ENCODE measurements around the gene SORL1-AS1.

The SORL1-AS1 gene

GRCh38 chr11:121456816-121457431 lies 4.2 kb upstream of the SORL1-AS1 start:
- no peak for FAIRE-seq
- TF ChIP-seq TAF1 (IDR thresholded peaks at IDR 0.05; ENCODE audit: low read depth, low read length): no peak
- no peak for TF ChIP-seq POU2F2 (IDR thresholded peaks at IDR 0.05; ENCODE audit: low read depth, low read length)
- no peak for TF ChIP-seq SPI1 (IDR thresholded peaks at IDR 0.05; ENCODE audit: low read depth, low read length)
- no peak for TF ChIP-seq POLR2A (IDR thresholded peaks at IDR 0.05; ENCODE audit: low read depth, low read length)
- no peak for TF ChIP-seq POLR2AphosphoS5 (IDR thresholded peaks at IDR 0.05; ENCODE audit: low read depth, low read length)
- no peak for TF ChIP-seq PAX5 (IDR thresholded peaks at IDR 0.05; ENCODE audit: insufficient read depth, low read length, severe bottlenecking)
- DNase-seq (ENCODE audit: insufficient read length, low spot score): no peak

- FAIRE-seq: peak; percentile 83
- no peak for TF ChIP-seq TAF1 (IDR thresholded peaks at IDR 0.05; ENCODE audit: low read depth, low read length)
- no peak for DNase-seq (ENCODE audit: insufficient read length, low spot score)
These were observed 3.4 kb upstream of the SORL1-AS1 start for GRCh38 chr11:121456151-121456550.

GRCh38 chr11:121455115-121455514 lies 2.3 kb upstream of the SORL1-AS1 start:
- no peak for TF ChIP-seq PAX5 (IDR thresholded peaks at IDR 0.05; ENCODE audit: insufficient read depth, low read length, severe bottlenecking)
- TF ChIP-seq POLR2AphosphoS5 (IDR thresholded peaks at IDR 0.05; ENCODE audit: low read depth, low read length): no peak
- no peak for TF ChIP-seq POLR2A (IDR thresholded peaks at IDR 0.05; ENCODE audit: low read depth, low read length)
- no peak for DNase-seq (ENCODE audit: insufficient read length, low spot score)
- no peak for FAIRE-seq

GRCh38 chr11:121453589-121454299 lies 977 bp upstream of the SORL1-AS1 start:
- peak; percentile 84 for FAIRE-seq

GRCh38 chr11:121451986-121452608 lies 670 bp downstream of the SORL1-AS1 start, which contains the start of gene SORL1:
Gene SORL1 (plus strand): TSS chr11:121452314. CDS start chr11:121452332, 18 bp downstream.
- no peak for TF ChIP-seq SPI1 (IDR thresholded peaks at IDR 0.05; ENCODE audit: low read depth, low read length)
- TF ChIP-seq POU2F2 (IDR thresholded peaks at IDR 0.05; ENCODE audit: low read depth, low read length): peak; percentile 8; the same call in 1 of the 2 replicates
- TF ChIP-seq TAF1 (IDR thresholded peaks at IDR 0.05; ENCODE audit: low read depth, low read length): peak; percentile 79
- TF ChIP-seq POLR2AphosphoS5 (IDR thresholded peaks at IDR 0.05; ENCODE audit: low read depth, low read length): peak; percentile 57; the same call in 1 of the 2 replicates
- no peak for TF ChIP-seq PAX5 (IDR thresholded peaks at IDR 0.05; ENCODE audit: insufficient read depth, low read length, severe bottlenecking)
- peak; percentile 77 for TF ChIP-seq POLR2A (IDR thresholded peaks at IDR 0.05; ENCODE audit: low read depth, low read length)
- DNase-seq (ENCODE audit: insufficient read length, low spot score) (peak; percentile 52), FAIRE-seq (peak; percentile 98)

More at GRCh38 chr11:121453589-121454299, 977 bp upstream of the SORL1-AS1 start:
- no peak for DNase-seq (ENCODE audit: insufficient read length, low spot score)
- peak; percentile 33; the same call in 1 of the 2 replicates for TF ChIP-seq POLR2AphosphoS5 (IDR thresholded peaks at IDR 0.05; ENCODE audit: low read depth, low read length)
- peak; percentile 34; the same call in 1 of the 2 replicates for TF ChIP-seq TAF1 (IDR thresholded peaks at IDR 0.05; ENCODE audit: low read depth, low read length)
- no peak; the same call in none of the 2 replicates for TF ChIP-seq POLR2A (IDR thresholded peaks at IDR 0.05; ENCODE audit: low read depth, low read length)
- TF ChIP-seq PAX5 (IDR thresholded peaks at IDR 0.05; ENCODE audit: insufficient read depth, low read length, severe bottlenecking): no peak
- TF ChIP-seq SPI1 (IDR thresholded peaks at IDR 0.05; ENCODE audit: low read depth, low read length): peak; percentile 75
- TF ChIP-seq POU2F2 (IDR thresholded peaks at IDR 0.05; ENCODE audit: low read depth, low read length): 0 out of 2 replicates have a peak, but pooled peaks have one; percentile 37

GRCh38 chr11:121451178-121451985 lies 1.4 kb downstream of the SORL1-AS1 start:
- TF ChIP-seq POLR2AphosphoS5 (IDR thresholded peaks at IDR 0.05; ENCODE audit: low read depth, low read length) (peak; percentile 50; the same call in 1 of the 2 replicates), POU2F2 (IDR thresholded peaks at IDR 0.05; ENCODE audit: low read depth, low read length) (peak; percentile 82; the same call in 1 of the 2 replicates), POLR2A (IDR thresholded peaks at IDR 0.05; ENCODE audit: low read depth, low read length) (peak; percentile 14; the same call in 1 of the 2 replicates), TAF1 (IDR thresholded peaks at IDR 0.05; ENCODE audit: low read depth, low read length) (no peak)
- FAIRE-seq (no peak), DNase-seq (ENCODE audit: insufficient read length, low spot score) (no peak)

GRCh38 chr11:121450401-121450800 lies 2.4 kb downstream of the SORL1-AS1 start:
- no peak for FAIRE-seq

GRCh38 chr11:121449626-121450025 lies 3.1 kb downstream of the SORL1-AS1 start:
- DNase-seq (ENCODE audit: insufficient read length, low spot score): no peak
- FAIRE-seq: no peak
- TF ChIP-seq SPI1 (IDR thresholded peaks at IDR 0.05; ENCODE audit: low read depth, low read length) (no peak), POU2F2 (IDR thresholded peaks at IDR 0.05; ENCODE audit: low read depth, low read length) (no peak), POLR2A (IDR thresholded peaks at IDR 0.05; ENCODE audit: low read depth, low read length) (no peak), POLR2AphosphoS5 (IDR thresholded peaks at IDR 0.05; ENCODE audit: low read depth, low read length) (no peak), PAX5 (IDR thresholded peaks at IDR 0.05; ENCODE audit: insufficient read depth, low read length, severe bottlenecking) (no peak), TAF1 (IDR thresholded peaks at IDR 0.05; ENCODE audit: low read depth, low read length) (no peak)

More at GRCh38 chr11:121450401-121450800, 2.4 kb downstream of the SORL1-AS1 start:
- DNase-seq (ENCODE audit: insufficient read length, low spot score): no peak
- no peak for TF ChIP-seq TAF1 (IDR thresholded peaks at IDR 0.05; ENCODE audit: low read depth, low read length)
- TF ChIP-seq SPI1 (IDR thresholded peaks at IDR 0.05; ENCODE audit: low read depth, low read length): peak; percentile 77
- no peak for TF ChIP-seq PAX5 (IDR thresholded peaks at IDR 0.05; ENCODE audit: insufficient read depth, low read length, severe bottlenecking)
- TF ChIP-seq POU2F2 (IDR thresholded peaks at IDR 0.05; ENCODE audit: low read depth, low read length): no peak
- TF ChIP-seq POLR2A (IDR thresholded peaks at IDR 0.05; ENCODE audit: low read depth, low read length): no peak
- TF ChIP-seq POLR2AphosphoS5 (IDR thresholded peaks at IDR 0.05; ENCODE audit: low read depth, low read length): no peak

- no peak; the same call in 1 of the 2 replicates for TF ChIP-seq TAF1 (IDR thresholded peaks at IDR 0.05; ENCODE audit: low read depth, low read length)
- no peak for TF ChIP-seq PAX5 (IDR thresholded peaks at IDR 0.05; ENCODE audit: insufficient read depth, low read length, severe bottlenecking)
- TF ChIP-seq SPI1 (IDR thresholded peaks at IDR 0.05; ENCODE audit: low read depth, low read length): peak; percentile 91
- no peak for DNase-seq (ENCODE audit: insufficient read length, low spot score)
- no peak for FAIRE-seq
These were observed 3.6 kb downstream of the SORL1-AS1 start for GRCh38 chr11:121449123-121449522.

Measured in GM12891 (cell line).